Activated T-helper 2 cell treated with anti-CD3 and anti-CD28 coated beads, Interferon-gamma antibody, Interleukin-2, Interleukin-4, amounts not matched to agents 10 μg/mL and 5 μg/mL and 100 μg/mL, durations not matched to agents 14 hours and 24 hours and 36 hours (primary cell): ENCODE results near the gene MMP23B. TPM values are rescaled to one million over a fixed set of nuclear protein-coding genes. Genes with fewer than 3 reads are reported as not detected.
A peak's percentile ranks its signal among the peaks of the same experiment; 100 is the strongest.

ENCODE experiments used
- DNase-seq: peaks from one replicate; pipeline ENCODE4 v3.0.0; 2021; ENCODE audit warnings: low spot score
- H3K27ac Mint-ChIP-seq: one replicate; pipeline ENCODE4 v1.8.0; 2021; ENCODE audit warnings: mixed read lengths
- H3K27me3 Mint-ChIP-seq: one replicate; pipeline ENCODE4 v1.8.0; 2021; ENCODE audit warnings: low read depth, mixed read lengths
- H3K36me3 Mint-ChIP-seq: one replicate; pipeline ENCODE4 v1.8.0; 2021; ENCODE audit warnings: low read depth, mixed read lengths
- H3K4me1 Mint-ChIP-seq: one replicate; pipeline ENCODE4 v1.8.0; 2021; ENCODE audit warnings: low read depth, mixed read lengths
- H3K4me3 Mint-ChIP-seq: one replicate; pipeline ENCODE4 v1.8.0; 2021; ENCODE audit warnings: low read depth, mild to moderate bottlenecking, moderate library complexity, mixed read lengths
- H3K9me3 Mint-ChIP-seq: one replicate; pipeline ENCODE4 v1.8.0; 2021; ENCODE audit warnings: mixed read lengths
- intact Hi-C: fragments of 100-400 bp; cut with micrococcal nuclease; formaldehyde crosslinking; loops from one replicate; pipeline ENCODE4 v1.15.1; 2023
- total RNA-seq: library from RNA; stranded (reverse); gene quantifications from 2 replicates; pipeline ENCODE4 v1.2.3, GENCODE V29; 2022

MMP23B gene
- total RNA-seq, 1 donor from 2014 or later, result 0.94 TPM

DNA sequence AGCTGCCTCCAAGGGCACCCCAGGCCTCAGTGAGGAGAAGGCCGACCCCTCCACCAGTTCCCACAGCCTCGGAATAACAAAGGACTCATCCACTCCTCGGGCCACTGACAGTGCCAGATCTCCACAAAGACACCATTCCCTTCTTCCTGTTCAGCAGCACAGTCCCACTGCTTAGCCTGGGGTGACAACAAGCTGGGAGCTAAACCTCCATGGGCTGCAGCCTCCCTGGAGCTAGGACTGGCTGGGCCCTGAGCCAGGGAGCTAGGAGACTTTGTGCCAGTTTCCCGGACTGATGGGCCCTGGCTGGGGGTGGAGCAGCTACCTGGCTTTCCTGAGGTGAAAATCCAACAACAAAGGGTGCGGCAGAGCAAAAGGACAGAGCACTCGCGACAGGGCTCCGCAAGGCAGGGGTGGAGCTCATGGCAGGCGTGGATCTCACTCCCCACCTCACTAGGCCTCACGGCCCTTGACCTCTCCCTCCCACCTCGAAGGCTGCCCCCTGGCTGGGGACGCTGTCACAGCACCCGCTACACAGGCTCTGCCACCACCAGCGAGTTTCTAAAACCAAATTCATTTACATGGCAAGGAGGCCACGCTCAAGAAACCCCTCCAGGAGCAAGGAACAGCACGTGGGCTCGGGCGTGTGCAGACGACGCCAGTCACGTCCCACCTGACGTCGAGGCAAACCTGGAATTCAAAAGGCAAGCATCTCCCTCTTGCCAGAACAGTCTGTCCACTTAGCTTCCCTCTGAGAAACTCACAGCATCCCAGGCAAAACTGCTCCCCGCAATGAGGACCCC is 46.8 kb downstream of the MMP23B start:
- Mint-ChIP-seq H3K27ac (peak overlapping the region; percentile 90), H3K4me1 (peaks cover 20% of the 10 kb centered on the region), H3K9me3 (no peaks in the 10 kb centered on the region), H3K4me3 (peak overlapping the region; percentile 69), H3K36me3 (peaks cover 7% of the 10 kb centered on the region), H3K27me3 (no peaks in the 10 kb centered on the region)
- intact Hi-C loops, result no loop called here
- DNase-seq, result peak; percentile 48

DNA sequence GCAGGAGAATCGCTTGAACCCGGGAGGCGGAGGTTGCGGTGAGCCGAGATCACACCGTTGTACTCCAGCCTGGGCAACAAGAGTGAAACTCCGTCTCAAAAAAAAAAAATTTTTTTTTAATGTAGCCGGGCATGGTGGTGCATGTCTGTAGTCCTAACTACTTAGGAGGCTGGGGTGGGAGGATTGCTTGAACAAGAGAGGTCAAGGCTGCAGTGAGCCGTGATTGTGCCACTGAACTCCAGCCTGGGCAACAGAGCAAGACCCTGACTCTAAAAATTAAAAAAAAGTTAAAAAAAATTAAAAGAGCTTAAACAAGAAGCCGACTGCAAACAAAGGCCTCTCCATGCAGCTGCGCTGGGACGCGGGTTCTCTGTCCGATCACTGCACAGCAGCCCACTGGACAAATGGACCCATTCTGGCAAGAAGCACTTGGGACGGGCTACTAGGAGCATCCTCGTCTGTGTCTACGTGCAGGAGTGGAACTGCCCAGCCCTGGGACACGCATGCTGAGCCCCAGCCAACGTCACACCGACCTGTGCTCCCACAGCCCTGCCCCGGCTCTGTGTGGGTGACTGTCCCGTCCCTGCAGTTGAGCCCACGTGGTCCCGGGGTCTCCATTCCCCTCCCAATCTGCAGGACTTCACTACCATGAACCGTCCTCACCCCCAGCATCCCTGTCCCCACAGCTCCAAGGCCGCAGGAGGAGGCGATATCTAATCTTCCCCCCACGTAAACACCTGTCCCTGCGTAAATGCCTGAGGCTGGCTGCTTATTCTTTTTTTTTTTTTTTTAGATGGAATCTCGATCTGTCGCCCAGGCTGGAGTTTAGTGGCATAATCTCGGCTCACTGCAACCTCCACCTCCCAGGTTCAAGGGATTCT is 48.3 kb downstream of the MMP23B start:
- Mint-ChIP-seq H3K27ac (no peak overlapping the region), H3K9me3 (no peaks in the 10 kb centered on the region), H3K36me3 (peaks cover 7% of the 10 kb centered on the region), H3K27me3 (no peaks in the 10 kb centered on the region), H3K4me1 (peaks cover 20% of the 10 kb centered on the region), H3K4me3 (no peak overlapping the region)
- intact Hi-C loops, result no loop called here
- no peak for DNase-seq

DNA sequence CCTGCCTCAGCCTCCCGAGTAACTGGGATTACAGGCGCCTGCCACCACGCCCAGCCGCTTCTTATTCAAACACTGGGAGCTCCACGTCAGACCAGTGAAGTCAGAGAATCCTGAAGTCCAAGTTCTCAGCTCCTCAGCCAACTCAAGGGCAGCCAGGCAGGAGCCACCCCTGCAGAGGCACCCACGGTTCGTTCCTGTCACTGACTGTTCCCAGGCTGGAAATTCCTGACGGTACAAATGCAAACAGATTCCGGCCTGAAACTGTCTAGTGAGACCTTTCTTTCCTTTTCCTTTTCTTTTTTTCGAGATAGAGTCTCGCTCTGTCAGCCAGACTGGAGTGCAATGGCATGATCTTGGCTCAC is 48.9 kb downstream of the MMP23B start:
- Mint-ChIP-seq H3K36me3 (peaks cover 10% of the 10 kb centered on the region), H3K4me3 (no peak overlapping the region), H3K9me3 (no peaks in the 10 kb centered on the region), H3K27me3 (no peaks in the 10 kb centered on the region), H3K4me1 (peaks cover 23% of the 10 kb centered on the region), H3K27ac (no peak overlapping the region)
- DNase-seq, result no peak
- intact Hi-C loops, result no loop called here

DNA sequence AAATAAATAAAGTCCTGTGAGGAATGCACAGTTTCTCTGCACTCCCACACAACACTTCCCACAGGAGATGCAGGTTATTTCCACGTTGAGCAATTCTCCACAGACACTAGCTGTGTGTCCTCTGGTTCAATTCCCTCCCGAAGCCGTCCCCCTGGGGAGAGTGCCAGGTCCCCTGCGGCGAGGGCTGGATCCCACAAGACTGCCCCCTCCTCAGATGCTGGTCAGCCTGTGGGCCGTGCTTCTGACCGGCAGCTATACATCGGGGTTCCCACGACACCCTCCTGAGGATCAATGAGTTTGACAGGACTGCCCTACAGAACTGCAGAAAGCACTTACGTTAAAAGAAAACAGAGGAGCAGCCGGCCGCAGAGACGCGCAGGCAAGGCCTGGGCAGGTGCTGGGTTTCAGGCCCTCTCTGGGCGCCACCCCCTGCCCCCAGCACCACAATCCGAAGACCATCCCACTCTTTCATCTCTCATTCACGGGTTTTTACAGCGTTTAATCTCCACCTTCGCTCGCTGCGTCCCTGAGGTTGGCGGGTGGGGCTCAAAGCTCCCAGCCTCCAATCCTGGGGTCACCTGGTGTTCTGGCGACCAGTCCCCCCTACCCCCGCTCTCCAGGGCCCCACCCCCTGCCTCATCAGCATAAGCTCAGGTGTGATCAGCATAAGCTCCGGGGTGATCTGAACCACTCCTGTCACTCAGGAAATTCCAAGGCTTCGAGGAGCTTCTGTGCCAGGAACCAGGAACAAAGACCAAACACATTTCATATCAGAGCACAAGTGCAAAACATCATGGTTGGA is 51.3 kb downstream of the MMP23B start:
- H3K4me1 Mint-ChIP-seq, result peaks cover 16% of the 10 kb centered on the region
- H3K4me3 Mint-ChIP-seq, result no peak overlapping the region
- no peak overlapping the region for H3K27ac Mint-ChIP-seq
- no peaks in the 10 kb centered on the region for H3K27me3 Mint-ChIP-seq
- no peak for DNase-seq
- H3K36me3 Mint-ChIP-seq, result peaks cover 9% of the 10 kb centered on the region
- intact Hi-C loops, result no loop called here
- H3K9me3 Mint-ChIP-seq, result no peaks in the 10 kb centered on the region

Other genes with a start within 250 kb of the MMP23B start
- gene CCNL2, start 232.8 kb upstream of the MMP23B start, total RNA-seq, result 123 and 124 TPM in 2 replicates
- gene MRPL20, start 224.9 kb upstream of the MMP23B start, total RNA-seq, result 143 and 154 TPM in 2 replicates
- not detected in 2 replicates for gene ANKRD65, start 210.9 kb upstream of the MMP23B start, total RNA-seq
- 4.0 and 4.7 TPM in 2 replicates for gene VWA1, start 196.5 kb upstream of the MMP23B start, total RNA-seq
- 0.53 and 0.62 TPM in 2 replicates for gene ATAD3C, start 182.5 kb upstream of the MMP23B start, total RNA-seq
- gene ATAD3B, start 160.4 kb upstream of the MMP23B start, total RNA-seq, result 68.0 and 70.9 TPM in 2 replicates
- 71.5 and 78.5 TPM in 2 replicates for gene ATAD3A, start 120.0 kb upstream of the MMP23B start, total RNA-seq
- gene TMEM240, start 91.5 kb upstream of the MMP23B start, total RNA-seq, result 0.25 and 0.48 TPM in 2 replicates
- gene SSU72, start 57.3 kb upstream of the MMP23B start, total RNA-seq, result 121 and 123 TPM in 2 replicates
- 10.4 and 11.8 TPM in 2 replicates for gene FNDC10, start 32.0 kb upstream of the MMP23B start, total RNA-seq
- 30.2 and 32.7 TPM in 2 replicates for gene MIB2, start 16.7 kb upstream of the MMP23B start, total RNA-seq
- 32.1 and 32.4 TPM in 2 replicates for gene CDK11B, start 26.8 kb downstream of the MMP23B start, total RNA-seq
- 41.9 and 42.9 TPM in 2 replicates for gene SLC35E2B, start 60.6 kb downstream of the MMP23B start, total RNA-seq
- 58.5 and 63.1 TPM in 2 replicates for gene CDK11A, start 92.2 kb downstream of the MMP23B start, total RNA-seq
- gene NADK, start 146.3 kb downstream of the MMP23B start, total RNA-seq, result 81.8 and 84.5 TPM in 2 replicates